ENCODE results near the gene RELT. TPM values are rescaled to one million over a fixed set of nuclear protein-coding genes. Genes with fewer than 3 reads are reported as not detected.

The RELT gene
- total and polyA plus RNA-seq, 2 of the 13 experiments (the other 11 are each of a cell fraction or from before 2014, with no cell fraction given) = 2.5 to 4.7 TPM

DNA sequence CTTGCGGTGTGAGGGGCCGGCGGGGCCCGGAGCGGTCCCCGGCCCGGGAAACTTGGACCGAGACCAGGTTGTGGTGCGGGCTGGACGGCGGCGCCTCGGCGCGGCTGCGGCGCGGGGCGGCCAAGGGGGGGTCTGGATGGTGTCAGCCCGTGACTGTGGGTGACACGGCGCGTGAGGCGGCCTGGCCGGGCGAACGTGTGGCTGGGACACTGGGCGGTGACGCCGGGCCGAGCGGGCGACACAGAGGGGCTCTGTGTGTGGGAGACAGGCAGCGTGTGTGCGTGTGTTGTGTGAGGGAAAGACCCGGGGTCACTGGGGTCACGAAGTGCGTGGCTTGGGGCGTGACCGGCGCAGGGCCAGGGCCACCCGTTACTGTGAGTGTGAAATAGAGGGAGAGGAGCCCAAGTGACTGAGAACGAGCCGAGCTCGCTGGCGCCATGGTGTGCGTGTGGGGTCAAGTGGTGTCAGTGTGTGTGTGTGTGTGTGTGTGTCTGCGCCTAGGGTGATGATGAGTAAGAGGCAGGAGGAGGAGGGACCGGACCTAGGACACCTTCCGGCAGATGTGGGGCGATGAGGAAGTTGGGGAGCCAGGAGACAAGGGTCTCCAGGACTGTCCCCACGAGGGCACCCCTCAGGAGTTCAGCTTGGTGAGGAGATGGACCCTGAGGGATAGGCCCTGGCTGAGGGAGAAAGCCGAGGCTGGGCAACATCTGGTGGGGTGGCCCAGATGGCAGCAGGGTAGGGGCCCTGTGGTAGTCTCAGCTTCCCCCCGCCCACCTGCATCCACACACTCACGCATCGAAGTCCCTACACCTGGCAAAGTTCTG lies 817 bp downstream of the RELT start (continued):
- TF ChIP-seq, protein P1, sequence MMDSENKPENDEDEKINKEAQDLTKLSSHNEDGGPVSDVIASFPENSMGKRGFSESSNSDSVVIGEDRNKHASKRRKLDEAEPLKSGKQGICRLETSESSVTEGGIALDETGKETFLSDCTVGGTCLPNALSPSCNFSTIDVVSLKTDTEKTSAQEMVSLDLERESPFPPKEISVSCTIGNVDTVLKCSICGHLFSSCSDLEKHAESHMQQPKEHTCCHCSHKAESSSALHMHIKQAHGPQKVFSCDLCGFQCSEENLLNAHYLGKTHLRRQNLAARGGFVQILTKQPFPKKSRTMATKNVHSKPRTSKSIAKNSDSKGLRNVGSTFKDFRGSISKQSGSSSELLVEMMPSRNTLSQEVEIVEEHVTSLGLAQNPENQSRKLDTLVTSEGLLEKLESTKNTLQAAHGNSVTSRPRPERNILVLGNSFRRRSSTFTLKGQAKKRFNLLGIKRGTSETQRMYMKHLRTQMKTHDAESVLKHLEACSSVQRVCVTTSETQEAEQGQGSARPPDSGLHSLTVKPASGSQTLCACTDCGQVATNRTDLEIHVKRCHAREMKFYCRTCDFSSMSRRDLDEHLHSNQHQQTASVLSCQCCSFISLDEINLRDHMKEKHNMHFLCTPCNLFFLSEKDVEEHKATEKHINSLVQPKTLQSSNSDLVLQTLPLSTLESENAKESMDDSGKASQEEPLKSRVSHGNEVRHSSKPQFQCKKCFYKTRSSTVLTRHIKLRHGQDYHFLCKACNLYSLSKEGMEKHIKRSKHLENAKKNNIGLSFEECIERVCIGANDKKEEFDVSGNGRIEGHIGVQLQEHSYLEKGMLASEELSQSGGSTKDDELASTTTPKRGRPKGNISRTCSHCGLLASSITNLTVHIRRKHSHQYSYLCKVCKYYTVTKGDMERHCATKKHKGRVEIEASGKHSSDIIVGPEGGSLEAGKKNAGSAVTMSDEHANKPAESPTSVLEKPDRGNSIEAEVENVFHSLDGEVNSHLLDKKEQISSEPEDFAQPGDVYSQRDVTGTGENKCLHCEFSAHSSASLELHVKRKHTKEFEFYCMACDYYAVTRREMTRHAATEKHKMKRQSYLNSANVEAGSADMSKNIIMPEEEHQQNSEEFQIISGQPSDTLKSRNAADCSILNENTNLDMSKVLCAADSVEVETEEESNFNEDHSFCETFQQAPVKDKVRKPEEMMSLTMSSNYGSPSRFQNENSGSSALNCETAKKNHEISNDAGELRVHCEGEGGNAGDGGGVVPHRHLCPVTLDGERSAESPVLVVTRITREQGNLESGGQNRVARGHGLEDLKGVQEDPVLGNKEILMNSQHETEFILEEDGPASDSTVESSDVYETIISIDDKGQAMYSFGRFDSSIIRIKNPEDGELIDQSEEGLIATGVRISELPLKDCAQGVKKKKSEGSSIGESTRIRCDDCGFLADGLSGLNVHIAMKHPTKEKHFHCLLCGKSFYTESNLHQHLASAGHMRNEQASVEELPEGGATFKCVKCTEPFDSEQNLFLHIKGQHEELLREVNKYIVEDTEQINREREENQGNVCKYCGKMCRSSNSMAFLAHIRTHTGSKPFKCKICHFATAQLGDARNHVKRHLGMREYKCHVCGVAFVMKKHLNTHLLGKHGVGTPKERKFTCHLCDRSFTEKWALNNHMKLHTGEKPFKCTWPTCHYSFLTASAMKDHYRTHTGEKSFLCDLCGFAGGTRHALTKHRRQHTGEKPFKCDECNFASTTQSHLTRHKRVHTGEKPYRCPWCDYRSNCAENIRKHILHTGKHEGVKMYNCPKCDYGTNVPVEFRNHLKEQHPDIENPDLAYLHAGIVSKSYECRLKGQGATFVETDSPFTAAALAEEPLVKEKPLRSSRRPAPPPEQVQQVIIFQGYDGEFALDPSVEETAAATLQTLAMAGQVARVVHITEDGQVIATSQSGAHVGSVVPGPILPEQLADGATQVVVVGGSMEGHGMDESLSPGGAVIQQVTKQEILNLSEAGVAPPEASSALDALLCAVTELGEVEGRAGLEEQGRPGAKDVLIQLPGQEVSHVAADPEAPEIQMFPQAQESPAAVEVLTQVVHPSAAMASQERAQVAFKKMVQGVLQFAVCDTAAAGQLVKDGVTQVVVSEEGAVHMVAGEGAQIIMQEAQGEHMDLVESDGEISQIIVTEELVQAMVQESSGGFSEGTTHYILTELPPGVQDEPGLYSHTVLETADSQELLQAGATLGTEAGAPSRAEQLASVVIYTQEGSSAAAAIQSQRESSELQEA (CRISPR knock-in tag; IDR thresholded peaks at IDR 0.05; ENCODE audit: not compliant biosample characterization) = no peak
- TF ChIP-seq HOXA7 (CRISPR knock-in tag; IDR thresholded peaks at IDR 0.05) (no peak), ZNF441 (CRISPR knock-in tag; IDR thresholded peaks at IDR 0.05; ENCODE audit: borderline replicate concordance) (no peak), MED13 (CRISPR knock-in tag; IDR thresholded peaks at IDR 0.05) (no peak), MAZ (IDR thresholded peaks at IDR 0.05; ENCODE audit: borderline replicate concordance, low read depth, low read length) (no peak), MAZ (CRISPR knock-in tag; IDR thresholded peaks at IDR 0.05; ENCODE audit: low read depth) (no peak), KLF11 (CRISPR knock-in tag; IDR thresholded peaks at IDR 0.05) (no peak), ZNF274 (CRISPR knock-in tag; IDR thresholded peaks at IDR 0.05) (no peak), ZNF468 (CRISPR knock-in tag; IDR thresholded peaks at IDR 0.05) (no peak), TCF7L2 (IDR thresholded peaks at IDR 0.05; ENCODE audit: low read depth, low read length) (no peak), ZNF326 (CRISPR knock-in tag; IDR thresholded peaks at IDR 0.05; ENCODE audit: borderline replicate concordance) (no peak), ZFP1 (CRISPR knock-in tag; IDR thresholded peaks at IDR 0.05) (no peak)
- TF ChIP-seq, protein P2, sequence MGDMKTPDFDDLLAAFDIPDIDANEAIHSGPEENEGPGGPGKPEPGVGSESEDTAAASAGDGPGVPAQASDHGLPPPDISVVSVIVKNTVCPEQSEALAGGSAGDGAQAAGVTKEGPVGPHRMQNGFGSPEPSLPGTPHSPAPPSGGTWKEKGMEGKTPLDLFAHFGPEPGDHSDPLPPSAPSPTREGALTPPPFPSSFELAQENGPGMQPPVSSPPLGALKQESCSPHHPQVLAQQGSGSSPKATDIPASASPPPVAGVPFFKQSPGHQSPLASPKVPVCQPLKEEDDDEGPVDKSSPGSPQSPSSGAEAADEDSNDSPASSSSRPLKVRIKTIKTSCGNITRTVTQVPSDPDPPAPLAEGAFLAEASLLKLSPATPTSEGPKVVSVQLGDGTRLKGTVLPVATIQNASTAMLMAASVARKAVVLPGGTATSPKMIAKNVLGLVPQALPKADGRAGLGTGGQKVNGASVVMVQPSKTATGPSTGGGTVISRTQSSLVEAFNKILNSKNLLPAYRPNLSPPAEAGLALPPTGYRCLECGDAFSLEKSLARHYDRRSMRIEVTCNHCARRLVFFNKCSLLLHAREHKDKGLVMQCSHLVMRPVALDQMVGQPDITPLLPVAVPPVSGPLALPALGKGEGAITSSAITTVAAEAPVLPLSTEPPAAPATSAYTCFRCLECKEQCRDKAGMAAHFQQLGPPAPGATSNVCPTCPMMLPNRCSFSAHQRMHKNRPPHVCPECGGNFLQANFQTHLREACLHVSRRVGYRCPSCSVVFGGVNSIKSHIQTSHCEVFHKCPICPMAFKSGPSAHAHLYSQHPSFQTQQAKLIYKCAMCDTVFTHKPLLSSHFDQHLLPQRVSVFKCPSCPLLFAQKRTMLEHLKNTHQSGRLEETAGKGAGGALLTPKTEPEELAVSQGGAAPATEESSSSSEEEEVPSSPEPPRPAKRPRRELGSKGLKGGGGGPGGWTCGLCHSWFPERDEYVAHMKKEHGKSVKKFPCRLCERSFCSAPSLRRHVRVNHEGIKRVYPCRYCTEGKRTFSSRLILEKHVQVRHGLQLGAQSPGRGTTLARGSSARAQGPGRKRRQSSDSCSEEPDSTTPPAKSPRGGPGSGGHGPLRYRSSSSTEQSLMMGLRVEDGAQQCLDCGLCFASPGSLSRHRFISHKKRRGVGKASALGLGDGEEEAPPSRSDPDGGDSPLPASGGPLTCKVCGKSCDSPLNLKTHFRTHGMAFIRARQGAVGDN (CRISPR knock-in tag; IDR thresholded peaks at IDR 0.05) = peak; percentile 66
- TF ChIP-seq, protein P3, sequence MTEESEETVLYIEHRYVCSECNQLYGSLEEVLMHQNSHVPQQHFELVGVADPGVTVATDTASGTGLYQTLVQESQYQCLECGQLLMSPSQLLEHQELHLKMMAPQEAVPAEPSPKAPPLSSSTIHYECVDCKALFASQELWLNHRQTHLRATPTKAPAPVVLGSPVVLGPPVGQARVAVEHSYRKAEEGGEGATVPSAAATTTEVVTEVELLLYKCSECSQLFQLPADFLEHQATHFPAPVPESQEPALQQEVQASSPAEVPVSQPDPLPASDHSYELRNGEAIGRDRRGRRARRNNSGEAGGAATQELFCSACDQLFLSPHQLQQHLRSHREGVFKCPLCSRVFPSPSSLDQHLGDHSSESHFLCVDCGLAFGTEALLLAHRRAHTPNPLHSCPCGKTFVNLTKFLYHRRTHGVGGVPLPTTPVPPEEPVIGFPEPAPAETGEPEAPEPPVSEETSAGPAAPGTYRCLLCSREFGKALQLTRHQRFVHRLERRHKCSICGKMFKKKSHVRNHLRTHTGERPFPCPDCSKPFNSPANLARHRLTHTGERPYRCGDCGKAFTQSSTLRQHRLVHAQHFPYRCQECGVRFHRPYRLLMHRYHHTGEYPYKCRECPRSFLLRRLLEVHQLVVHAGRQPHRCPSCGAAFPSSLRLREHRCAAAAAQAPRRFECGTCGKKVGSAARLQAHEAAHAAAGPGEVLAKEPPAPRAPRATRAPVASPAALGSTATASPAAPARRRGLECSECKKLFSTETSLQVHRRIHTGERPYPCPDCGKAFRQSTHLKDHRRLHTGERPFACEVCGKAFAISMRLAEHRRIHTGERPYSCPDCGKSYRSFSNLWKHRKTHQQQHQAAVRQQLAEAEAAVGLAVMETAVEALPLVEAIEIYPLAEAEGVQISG (CRISPR knock-in tag; IDR thresholded peaks at IDR 0.05) = no peak
